ENCODE data around the gene TBL1Y. TPM values are rescaled to one million over a fixed set of nuclear protein-coding genes. Genes with fewer than 3 reads are reported as not detected.
A peak's percentile ranks its signal among the peaks of the same experiment; 100 is the strongest.

The TBL1Y gene
- total and polyA plus RNA-seq, 2 donors from 2014 or later = 0.54 TPM; not detected in 1

- TF ChIP-seq, protein P1, sequence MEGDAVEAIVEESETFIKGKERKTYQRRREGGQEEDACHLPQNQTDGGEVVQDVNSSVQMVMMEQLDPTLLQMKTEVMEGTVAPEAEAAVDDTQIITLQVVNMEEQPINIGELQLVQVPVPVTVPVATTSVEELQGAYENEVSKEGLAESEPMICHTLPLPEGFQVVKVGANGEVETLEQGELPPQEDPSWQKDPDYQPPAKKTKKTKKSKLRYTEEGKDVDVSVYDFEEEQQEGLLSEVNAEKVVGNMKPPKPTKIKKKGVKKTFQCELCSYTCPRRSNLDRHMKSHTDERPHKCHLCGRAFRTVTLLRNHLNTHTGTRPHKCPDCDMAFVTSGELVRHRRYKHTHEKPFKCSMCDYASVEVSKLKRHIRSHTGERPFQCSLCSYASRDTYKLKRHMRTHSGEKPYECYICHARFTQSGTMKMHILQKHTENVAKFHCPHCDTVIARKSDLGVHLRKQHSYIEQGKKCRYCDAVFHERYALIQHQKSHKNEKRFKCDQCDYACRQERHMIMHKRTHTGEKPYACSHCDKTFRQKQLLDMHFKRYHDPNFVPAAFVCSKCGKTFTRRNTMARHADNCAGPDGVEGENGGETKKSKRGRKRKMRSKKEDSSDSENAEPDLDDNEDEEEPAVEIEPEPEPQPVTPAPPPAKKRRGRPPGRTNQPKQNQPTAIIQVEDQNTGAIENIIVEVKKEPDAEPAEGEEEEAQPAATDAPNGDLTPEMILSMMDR (IDR thresholded peaks at IDR 0.05; ENCODE audit: borderline replicate concordance, extremely low read depth, insufficient read depth) = peak; percentile 39
- intact Hi-C loops (cut with DNase I) = no loop called here
- Histone ChIP-seq H3K4me1 (ENCODE audit: control insufficient read depth in 2 of 3, insufficient read depth in 2 of 3, low read depth in 1 of 3, low read length in 3 of 3) (no peaks in the 10 kb centered on the region), H3K27me3 (ENCODE audit: control insufficient read depth, insufficient read depth, low read length) (no peaks in the 10 kb centered on the region), H3K9ac (ENCODE audit: low read length in 3 of 3) (no peak overlapping the region), H3K9me3 (ENCODE audit: control insufficient read depth in 2 of 3, insufficient read depth in 1 of 3, low read length in 3 of 3) (no peaks in the 10 kb centered on the region), H3K4me3 (ENCODE audit: low read length in 3 of 3) (no peak overlapping the region), H3K27ac (ENCODE audit: low read depth in 2 of 2, low read length in 2 of 2) (no peak overlapping the region), H3K36me3 (ENCODE audit: control insufficient read depth in 2 of 3, insufficient read depth in 3 of 3, low read length in 3 of 3) (no peaks in the 10 kb centered on the region)
- DNase-seq = peak in 2 of 5 donors; percentile 83 to 85
- FAIRE-seq = no peak
Observed at GRCh38 chrY:7085606-7086005, 175.1 kb downstream of the TBL1Y start.

- Histone ChIP-seq H3K9me3 (ENCODE audit: control insufficient read depth in 2 of 3, insufficient read depth in 1 of 3, low read length in 3 of 3) (no peaks in the 10 kb centered on the region), H3K27me3 (ENCODE audit: control insufficient read depth, insufficient read depth, low read length) (no peaks in the 10 kb centered on the region), H3K4me1 (ENCODE audit: control insufficient read depth in 2 of 3, insufficient read depth in 2 of 3, low read depth in 1 of 3, low read length in 3 of 3) (no peaks in the 10 kb centered on the region), H3K4me3 (ENCODE audit: low read length in 3 of 3) (no peak overlapping the region), H3K9ac (ENCODE audit: low read length in 3 of 3) (no peak overlapping the region), H3K27ac (ENCODE audit: low read depth in 2 of 2, low read length in 2 of 2) (no peak overlapping the region), H3K36me3 (ENCODE audit: control insufficient read depth in 2 of 3, insufficient read depth in 3 of 3, low read length in 3 of 3) (no peaks in the 10 kb centered on the region)
- DNase-seq (no peak), FAIRE-seq (no peak)
- intact Hi-C loops (cut with DNase I) = no loop called here
- TF ChIP-seq, protein P1 (IDR thresholded peaks at IDR 0.05; ENCODE audit: borderline replicate concordance, extremely low read depth, insufficient read depth) = peak; percentile 5
Observed at GRCh38 chrY:7092836-7093235, 182.3 kb downstream of the TBL1Y start.

- no peak overlapping the region for H3K27ac ChIP-seq (ENCODE audit: low read depth in 2 of 2, low read length in 2 of 2)
- intact Hi-C loops (cut with DNase I) = no loop called here
- H3K4me3 ChIP-seq (ENCODE audit: low read length in 3 of 3) = no peak overlapping the region
- DNase-seq (no peak), FAIRE-seq (no peak)
- H3K27me3 ChIP-seq (ENCODE audit: control insufficient read depth, insufficient read depth, low read length) = no peaks in the 10 kb centered on the region
- no peaks in the 10 kb centered on the region for H3K36me3 ChIP-seq (ENCODE audit: control insufficient read depth in 2 of 3, insufficient read depth in 3 of 3, low read length in 3 of 3)
- H3K9me3 ChIP-seq (ENCODE audit: control insufficient read depth in 2 of 3, insufficient read depth in 1 of 3, low read length in 3 of 3) = no peaks in the 10 kb centered on the region
- no peak overlapping the region for H3K9ac ChIP-seq (ENCODE audit: low read length in 3 of 3)
- TF ChIP-seq, protein P1 (IDR thresholded peaks at IDR 0.05; ENCODE audit: borderline replicate concordance, extremely low read depth, insufficient read depth) = no peak
- H3K4me1 ChIP-seq (ENCODE audit: control insufficient read depth in 2 of 3, insufficient read depth in 2 of 3, low read depth in 1 of 3, low read length in 3 of 3) = no peaks in the 10 kb centered on the region
Observed at GRCh38 chrY:7094365-7094764, 183.9 kb downstream of the TBL1Y start.

DNA sequence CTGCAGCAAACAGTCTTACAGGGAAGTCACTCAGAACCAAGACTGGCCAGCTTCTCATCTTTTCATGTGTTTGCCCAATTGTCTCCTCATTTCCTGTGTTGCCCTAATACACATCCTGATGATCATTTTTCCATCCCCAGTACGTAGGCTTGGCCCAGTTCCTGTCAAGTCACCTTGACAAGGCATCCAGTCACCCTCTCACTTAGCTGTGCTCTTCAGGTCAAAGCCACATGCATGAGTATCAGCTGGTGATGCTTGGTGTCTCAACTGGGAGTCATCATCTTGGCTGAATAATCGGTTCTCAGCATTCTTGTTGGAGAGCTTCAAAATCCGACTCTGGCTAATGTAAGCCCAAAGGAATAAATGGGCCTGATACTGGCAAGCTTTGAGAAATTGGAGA, 186.5 kb downstream of the TBL1Y start:
- H3K27ac ChIP-seq (ENCODE audit: low read depth in 2 of 2, low read length in 2 of 2) = no peak overlapping the region
- H3K4me3 ChIP-seq (ENCODE audit: low read length in 3 of 3) = no peak overlapping the region
- no peaks in the 10 kb centered on the region for H3K36me3 ChIP-seq (ENCODE audit: control insufficient read depth in 2 of 3, insufficient read depth in 3 of 3, low read length in 3 of 3)
- no peak for FAIRE-seq
- no peaks in the 10 kb centered on the region for H3K9me3 ChIP-seq (ENCODE audit: control insufficient read depth in 2 of 3, insufficient read depth in 1 of 3, low read length in 3 of 3)
- TF ChIP-seq, protein P1 (IDR thresholded peaks at IDR 0.05; ENCODE audit: borderline replicate concordance, extremely low read depth, insufficient read depth) = no peak
- intact Hi-C loops (cut with DNase I) = no loop called here
- no peaks in the 10 kb centered on the region for H3K27me3 ChIP-seq (ENCODE audit: control insufficient read depth, insufficient read depth, low read length)
- no peak for DNase-seq
- no peak overlapping the region for H3K9ac ChIP-seq (ENCODE audit: low read length in 3 of 3)
- no peaks in the 10 kb centered on the region for H3K4me1 ChIP-seq (ENCODE audit: control insufficient read depth in 2 of 3, insufficient read depth in 2 of 3, low read depth in 1 of 3, low read length in 3 of 3)

Measured in kidney (tissue), 14 donors.